WTC11 (cell line): ENCODE results near the gene BCORL1. TPM values are rescaled to one million over a fixed set of nuclear protein-coding genes. Genes with fewer than 3 reads are reported as not detected.

Experiments used
- ATAC-seq: fragments of 200-7000 bp; cut with Tn5 transposase; 2 replicates; pipeline ENCODE4 v1.10.0; 2021; ENCODE audit warnings: mild to moderate bottlenecking, moderate library complexity
- CTCF ChIA-PET: fragments of 300-600 bp; sonication (Branson Sonifier 250); formaldehyde crosslinking; loops from one replicate; lab custom pipeline; 2021; ENCODE audit warnings: antibody characterized with exemption; lab: Charles Lee
- POLR2A ChIA-PET: fragments of 350-600 bp; sonication (Branson Sonifier 250); formaldehyde crosslinking; loops from one replicate; lab custom pipeline; 2021; ENCODE audit warnings: antibody characterized with exemption; lab: Charles Lee
- DNase-seq: peaks from one replicate; pipeline ENCODE4 v3.0.0; 2021; ENCODE audit warnings: low spot score
- H3K27ac Mint-ChIP-seq: 2 replicates; pipeline ENCODE4 v1.8.0; 2021; ENCODE audit warnings: mixed read lengths
- H3K27me3 Mint-ChIP-seq: 2 replicates; pipeline ENCODE4 v1.8.0; 2021; ENCODE audit warnings: low read depth, mild to moderate bottlenecking, moderate library complexity, mixed read lengths
- H3K36me3 Mint-ChIP-seq: 2 replicates; pipeline ENCODE4 v1.8.0; 2021; ENCODE audit warnings: mixed read lengths
- H3K4me1 Mint-ChIP-seq: 2 replicates; pipeline ENCODE4 v1.8.0; 2022; ENCODE audit warnings: mixed read lengths
- H3K4me3 Mint-ChIP-seq: 2 replicates; pipeline ENCODE4 v1.8.0; 2021; ENCODE audit warnings: mild to moderate bottlenecking, moderate library complexity, mixed read lengths
- H3K9me3 Mint-ChIP-seq: 2 replicates; pipeline ENCODE4 v1.8.0; 2021; ENCODE audit warnings: mixed read lengths
- ATF3 ChIP-seq: sonication (generic); formaldehyde crosslinking; conservative IDR thresholded peaks from 2 replicates; pipeline ENCODE4 v1.8.1; 2022; ENCODE audit warnings: mild to moderate bottlenecking, missing genetic modification reagents
- CDX4 ChIP-seq: fragments of 250-450 bp; sonication (Bioruptor Pico); IDR thresholded peaks from 2 replicates; pipeline ENCODE4 v1.9.0; 2021; ENCODE audit warnings: moderate library complexity, mild to moderate bottlenecking, inconsistent platforms, borderline replicate concordance
- CREB1 ChIP-seq: sonication (generic); formaldehyde crosslinking; IDR thresholded peaks from 2 replicates; pipeline ENCODE4 v1.8.0; 2023; ENCODE audit warnings: mild to moderate bottlenecking, missing genetic modification reagents
- IRF2 ChIP-seq: sonication (generic); formaldehyde crosslinking; IDR thresholded peaks from 2 replicates; pipeline ENCODE4 v1.8.0; 2022; ENCODE audit warnings: low read depth, missing genetic modification reagents, borderline replicate concordance
- MXD4 ChIP-seq: fragments of 250-450 bp; sonication (Bioruptor Pico); IDR thresholded peaks from 2 replicates; pipeline ENCODE4 v1.8.0; 2021; ENCODE audit warnings: mild to moderate bottlenecking, moderate library complexity, borderline replicate concordance
- NFATC4 ChIP-seq: fragments of 250-450 bp; sonication (Bioruptor Pico); IDR thresholded peaks from 2 replicates; pipeline ENCODE4 v1.9.0; 2021; ENCODE audit warnings: mild to moderate bottlenecking
- NFE2L1 ChIP-seq: sonication (generic); formaldehyde crosslinking; IDR thresholded peaks from 2 replicates; pipeline ENCODE4 v1.8.1; 2023; ENCODE audit warnings: missing genetic modification reagents
- PRRX2 ChIP-seq: fragments of 250-450 bp; sonication (Bioruptor Pico); IDR thresholded peaks from 2 replicates; pipeline ENCODE4 v1.8.0; 2021; ENCODE audit warnings: mild to moderate bottlenecking
- STAT6 ChIP-seq: sonication (generic); formaldehyde crosslinking; conservative IDR thresholded peaks from 2 replicates; pipeline ENCODE4 v1.8.1; 2023; ENCODE audit warnings: mild to moderate bottlenecking, low read depth, missing genetic modification reagents, moderate library complexity
- TCF7 ChIP-seq: sonication (generic); formaldehyde crosslinking; IDR thresholded peaks from 2 replicates; pipeline ENCODE4 v1.8.0; 2022; ENCODE audit warnings: mild to moderate bottlenecking, low read depth, missing genetic modification reagents, moderate library complexity
- TP53 ChIP-seq: sonication (generic); formaldehyde crosslinking; IDR thresholded peaks from 2 replicates; pipeline ENCODE4 v1.8.1; 2023; ENCODE audit warnings: mild to moderate bottlenecking, missing genetic modification reagents
- ZBTB43 ChIP-seq: sonication (generic); formaldehyde crosslinking; IDR thresholded peaks from 2 replicates; pipeline ENCODE4 v1.8.1; 2023; ENCODE audit warnings: mild to moderate bottlenecking, missing genetic modification reagents
- total RNA-seq: library from RNA; stranded (reverse); gene quantifications from 3 replicates; pipeline ENCODE4 v1.2.3, GENCODE V29; 2021
- TF ChIP-seq, protein P1 (sequence below): sonication (generic); formaldehyde crosslinking; IDR thresholded peaks from 2 replicates; pipeline ENCODE4 v1.8.1; 2022; ENCODE audit warnings: low read depth, mild to moderate bottlenecking, moderate library complexity, missing genetic modification reagents, borderline replicate concordance
- TF ChIP-seq, protein P2 (sequence below): sonication (generic); formaldehyde crosslinking; IDR thresholded peaks from 2 replicates; pipeline ENCODE4 v1.8.0; 2022; ENCODE audit warnings: mild to moderate bottlenecking, missing genetic modification reagents
- TF ChIP-seq, protein P3 (sequence below): fragments of 250-450 bp; sonication (Bioruptor Pico); IDR thresholded peaks from 2 replicates; pipeline ENCODE4 v2.1.2; 2022; ENCODE audit warnings: mild to moderate bottlenecking, moderate library complexity
- TF ChIP-seq, protein P4 (sequence below): sonication (generic); formaldehyde crosslinking; IDR thresholded peaks from 2 replicates; pipeline ENCODE4 v1.8.1; 2023; ENCODE audit warnings: mild to moderate bottlenecking, missing genetic modification reagents

The BCORL1 gene
- total RNA-seq, 1 experiment from 2014 or later, result 12.0 TPM

- Mint-ChIP-seq H3K9me3 (no peaks in the 10 kb centered on the region), H3K27me3 (peaks cover 64% of the 10 kb centered on the region), H3K4me3 (no peak overlapping the region; the same call in 1 of the 2 replicates), H3K4me1 (peaks cover 12% of the 10 kb centered on the region), H3K27ac (no peak overlapping the region), H3K36me3 (no peaks in the 10 kb centered on the region)
- ChIA-PET CTCF (no interaction called here), POLR2A (interaction anchor here (0.6 to 0.7 kb wide), 3 partner anchors 50 to 358 kb away, joined by 3 to 8 read pairs (median 3); no protein-coding TSS in a partner anchor)
- TF ChIP-seq, protein P1, sequence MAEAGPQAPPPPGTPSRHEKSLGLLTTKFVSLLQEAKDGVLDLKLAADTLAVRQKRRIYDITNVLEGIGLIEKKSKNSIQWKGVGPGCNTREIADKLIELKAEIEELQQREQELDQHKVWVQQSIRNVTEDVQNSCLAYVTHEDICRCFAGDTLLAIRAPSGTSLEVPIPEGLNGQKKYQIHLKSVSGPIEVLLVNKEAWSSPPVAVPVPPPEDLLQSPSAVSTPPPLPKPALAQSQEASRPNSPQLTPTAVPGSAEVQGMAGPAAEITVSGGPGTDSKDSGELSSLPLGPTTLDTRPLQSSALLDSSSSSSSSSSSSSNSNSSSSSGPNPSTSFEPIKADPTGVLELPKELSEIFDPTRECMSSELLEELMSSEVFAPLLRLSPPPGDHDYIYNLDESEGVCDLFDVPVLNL (CRISPR knock-in tag), result no peak
- TF ChIP-seq IRF2 (no peak), TP53 (CRISPR knock-in tag) (no peak), CREB1 (CRISPR knock-in tag) (no peak), MXD4 (CRISPR knock-in tag) (no peak), TCF7 (no peak), PRRX2 (CRISPR knock-in tag) (no peak), ZBTB43 (CRISPR knock-in tag) (no peak)
- TF ChIP-seq, protein P2, sequence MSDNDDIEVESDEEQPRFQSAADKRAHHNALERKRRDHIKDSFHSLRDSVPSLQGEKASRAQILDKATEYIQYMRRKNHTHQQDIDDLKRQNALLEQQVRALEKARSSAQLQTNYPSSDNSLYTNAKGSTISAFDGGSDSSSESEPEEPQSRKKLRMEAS, result no peak
- TF ChIP-seq, protein P3, sequence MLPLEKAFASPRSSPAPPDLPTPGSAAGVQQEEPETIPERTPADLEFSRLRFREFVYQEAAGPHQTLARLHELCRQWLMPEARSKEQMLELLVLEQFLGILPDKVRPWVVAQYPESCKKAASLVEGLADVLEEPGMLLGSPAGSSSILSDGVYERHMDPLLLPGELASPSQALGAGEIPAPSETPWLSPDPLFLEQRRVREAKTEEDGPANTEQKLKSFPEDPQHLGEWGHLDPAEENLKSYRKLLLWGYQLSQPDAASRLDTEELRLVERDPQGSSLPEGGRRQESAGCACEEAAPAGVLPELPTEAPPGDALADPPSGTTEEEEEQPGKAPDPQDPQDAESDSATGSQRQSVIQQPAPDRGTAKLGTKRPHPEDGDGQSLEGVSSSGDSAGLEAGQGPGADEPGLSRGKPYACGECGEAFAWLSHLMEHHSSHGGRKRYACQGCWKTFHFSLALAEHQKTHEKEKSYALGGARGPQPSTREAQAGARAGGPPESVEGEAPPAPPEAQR (CRISPR knock-in tag), result no peak
- TF ChIP-seq, protein P4, sequence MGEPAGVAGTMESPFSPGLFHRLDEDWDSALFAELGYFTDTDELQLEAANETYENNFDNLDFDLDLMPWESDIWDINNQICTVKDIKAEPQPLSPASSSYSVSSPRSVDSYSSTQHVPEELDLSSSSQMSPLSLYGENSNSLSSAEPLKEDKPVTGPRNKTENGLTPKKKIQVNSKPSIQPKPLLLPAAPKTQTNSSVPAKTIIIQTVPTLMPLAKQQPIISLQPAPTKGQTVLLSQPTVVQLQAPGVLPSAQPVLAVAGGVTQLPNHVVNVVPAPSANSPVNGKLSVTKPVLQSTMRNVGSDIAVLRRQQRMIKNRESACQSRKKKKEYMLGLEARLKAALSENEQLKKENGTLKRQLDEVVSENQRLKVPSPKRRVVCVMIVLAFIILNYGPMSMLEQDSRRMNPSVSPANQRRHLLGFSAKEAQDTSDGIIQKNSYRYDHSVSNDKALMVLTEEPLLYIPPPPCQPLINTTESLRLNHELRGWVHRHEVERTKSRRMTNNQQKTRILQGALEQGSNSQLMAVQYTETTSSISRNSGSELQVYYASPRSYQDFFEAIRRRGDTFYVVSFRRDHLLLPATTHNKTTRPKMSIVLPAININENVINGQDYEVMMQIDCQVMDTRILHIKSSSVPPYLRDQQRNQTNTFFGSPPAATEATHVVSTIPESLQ (CRISPR knock-in tag), result no peak
- DNase-seq, result no peak
- no peak for ATAC-seq
Observed at GRCh38 chrX:129981200-129981553, 1.3 kb upstream of the BCORL1 start.

DNA sequence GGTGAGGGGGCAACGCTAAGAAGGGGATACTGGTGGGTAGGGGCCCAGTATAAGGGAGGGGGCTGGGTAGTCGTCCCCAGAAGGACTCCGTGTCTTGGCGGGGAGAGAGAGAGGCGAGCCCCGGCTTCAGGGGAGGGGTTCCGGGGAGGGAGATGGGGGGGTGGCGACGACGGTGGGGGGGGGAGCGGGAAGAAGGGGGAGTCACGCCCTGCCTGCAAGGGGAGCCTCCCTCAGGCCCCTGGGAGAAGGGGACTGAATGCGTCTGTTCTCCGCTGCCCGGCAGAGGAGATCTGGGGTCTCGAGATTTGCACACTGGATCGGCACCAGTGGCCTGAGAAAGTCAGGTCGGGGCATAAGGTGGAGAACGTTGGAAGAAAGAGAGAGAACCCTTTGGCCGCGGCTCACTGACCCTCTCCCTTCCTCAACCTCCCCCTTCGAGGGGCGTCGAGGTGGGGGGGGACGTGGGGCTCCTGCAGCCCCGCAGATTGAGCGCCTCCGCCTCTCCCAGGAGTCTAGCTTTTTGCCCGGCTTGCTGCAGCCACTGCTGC is 609 bp upstream of the BCORL1 start:
- Mint-ChIP-seq H3K9me3 (no peaks in the 10 kb centered on the region), H3K27ac (no peak overlapping the region), H3K36me3 (no peaks in the 10 kb centered on the region), H3K27me3 (peaks cover 68% of the 10 kb centered on the region), H3K4me1 (peaks cover 12% of the 10 kb centered on the region), H3K4me3 (no peak overlapping the region; the same call in 1 of the 2 replicates)
- ATAC-seq, result no peak
- ChIA-PET CTCF (no interaction called here), POLR2A (interaction anchor here (0.7 kb wide), 1 partner anchor 51 kb away, joined by 3 read pairs; no protein-coding TSS in a partner anchor)
- DNase-seq, result no peak
- TF ChIP-seq STAT6 (CRISPR knock-in tag), result no peak
- TF ChIP-seq CDX4 (CRISPR knock-in tag), result no peak
- no peak for TF ChIP-seq NFE2L1 (CRISPR knock-in tag)
- TF ChIP-seq ATF3 (CRISPR knock-in tag), result no peak
- TF ChIP-seq NFATC4 (CRISPR knock-in tag), result no peak
